H1 (cell line): Measurements from ENCODE around the gene MRPL52. TPM values are rescaled to one million over a fixed set of nuclear protein-coding genes. Genes with fewer than 3 reads are reported as not detected.

Source experiments
- CTCF ChIA-PET: fragments of 300-600 bp; sonication (Branson Sonifier 250); formaldehyde crosslinking; loops from one replicate; lab custom pipeline; 2021; ENCODE audit not compliant: partially characterized antibody; lab: Charles Lee
- POLR2A ChIA-PET: fragments of 300-600 bp; sonication (Branson Sonifier 250); formaldehyde crosslinking; loops from one replicate; lab custom pipeline; 2021; ENCODE audit warnings: inconsistent platforms; ENCODE audit not compliant: partially characterized antibody; lab: Charles Lee
- DNase-seq, 2 experiments: peaks; one replicate each; pipeline versions ENCODE4 v3.0.0 to v3.0.0-alpha.2; 2010 to 2022; ENCODE audit warnings: low spot score in 2 of 2, low read depth in 1 of 2, mixed read lengths in 1 of 2
- FAIRE-seq: peaks from 2 replicates; lab custom pipeline; 2011; peaks lifted over from hg19 to GRCh38; lab: Jason Lieb, UNC
- H2AFZ ChIP-seq: 2 replicates; pipeline ENCODE4 v1.8.1; 2012; ENCODE audit warnings: low read length, inconsistent platforms
- H2AK5ac ChIP-seq: 2 replicates; pipeline ENCODE4 v1.6.1; 2013; ENCODE audit warnings: low read depth, low read length
- H2BK120ac ChIP-seq: replicated peaks from 2 replicates; pipeline ENCODE3; 2013; ENCODE audit warnings: low read depth, low read length, inconsistent platforms
- H2BK12ac ChIP-seq: 2 replicates; pipeline ENCODE4 v1.6.1; 2013; ENCODE audit warnings: low read depth, low read length
- H2BK15ac ChIP-seq: 2 replicates; pipeline ENCODE4 v1.6.1; 2013; ENCODE audit warnings: low read length
- H2BK20ac ChIP-seq: 2 replicates; pipeline ENCODE4 v1.6.1; 2013; ENCODE audit warnings: low read length
- H2BK5ac ChIP-seq: 2 replicates; pipeline ENCODE4 v1.6.1; 2013; ENCODE audit warnings: low read depth, low read length
- H3K14ac ChIP-seq: 2 replicates; pipeline ENCODE4 v1.6.1; 2013; ENCODE audit warnings: inconsistent platforms; ENCODE audit not compliant: insufficient read length
- H3K18ac ChIP-seq: 2 replicates; pipeline ENCODE4 v1.6.1; 2013; ENCODE audit warnings: low read length; ENCODE audit errors: extremely low read depth
- H3K23ac ChIP-seq: 2 replicates; pipeline ENCODE4 v1.6.1; 2013; ENCODE audit warnings: inconsistent platforms; ENCODE audit not compliant: insufficient read length
- H3K23me2 ChIP-seq: 2 replicates; pipeline ENCODE4 v1.6.1; 2013; ENCODE audit warnings: low read depth, low read length
- H3K27ac ChIP-seq: 2 replicates; pipeline ENCODE4 v1.6.1; 2011; ENCODE audit warnings: low read depth, low read length, inconsistent platforms
- H3K27me3 ChIP-seq, 4 experiments: replicated peaks in 1 of 4; 1 replicate in 1 of 4; 2 replicates in 3 of 4; pipeline versions ENCODE4 v1.6.1 to v1.8.1; 2011 to 2013; ENCODE audit warnings: low read length in 3 of 4, mild to moderate bottlenecking in 3 of 4, inconsistent platforms in 2 of 4, mixed read lengths in 2 of 4, moderate library complexity in 1 of 4; ENCODE audit not compliant: control insufficient read depth in 3 of 4, insufficient read depth in 3 of 4; ENCODE audit errors: extremely low read depth in 1 of 4
- H3K36me3 ChIP-seq, 4 experiments: 2 replicates each; pipeline versions ENCODE4 v1.6.1 to v1.8.1; 2011 to 2013; ENCODE audit warnings: mild to moderate bottlenecking in 4 of 4, low read length in 3 of 4, moderate library complexity in 2 of 4, control low read depth in 1 of 4, inconsistent platforms in 1 of 4; ENCODE audit not compliant: insufficient read depth in 4 of 4, control insufficient read depth in 2 of 4
- H3K4ac ChIP-seq: replicated peaks from 2 replicates; pipeline ENCODE3; 2013; ENCODE audit warnings: low read length, low read depth, mixed read lengths, inconsistent platforms; ENCODE audit not compliant: insufficient read length
- H3K4me1 ChIP-seq, 4 experiments: replicated peaks in 1 of 4; 1 replicate in 1 of 4; 2 replicates in 3 of 4; pipeline versions ENCODE4 v1.6.1 to v1.8.1; 2011 to 2013; ENCODE audit warnings: low read length in 3 of 4, inconsistent platforms in 2 of 4, mixed read lengths in 1 of 4; ENCODE audit not compliant: insufficient read depth in 4 of 4, control insufficient read depth in 3 of 4
- H3K4me2 ChIP-seq, 2 experiments: 2 replicates each; pipeline versions ENCODE4 v1.6.1 to v1.8.1; 2011 to 2013; ENCODE audit warnings: low read depth in 2 of 2, low read length in 2 of 2, control low read depth in 1 of 2, inconsistent platforms in 1 of 2, mild to moderate bottlenecking in 1 of 2; ENCODE audit not compliant: insufficient read depth in 1 of 2
- H3K4me3 ChIP-seq, 4 experiments: fragments of 200-600, 300-600 bp in 1 of 4; sonication (generic), shearing (Covaris generic), sonication (Bioruptor Twin) in 1 of 4; 2 replicates each; pipeline versions ENCODE4 v1.5.1 to v1.8.1; 2011 to 2016; ENCODE audit warnings: low read length in 4 of 4, low read depth in 3 of 4, control low read depth in 2 of 4, inconsistent platforms in 2 of 4, mild to moderate bottlenecking in 2 of 4, mixed read lengths in 1 of 4, moderate library complexity in 1 of 4; ENCODE audit not compliant: insufficient read depth in 2 of 4; ENCODE audit errors: extremely low read depth in 1 of 4
- H3K56ac ChIP-seq: replicated peaks from 2 replicates; pipeline ENCODE3; 2013; ENCODE audit warnings: low read depth, mild to moderate bottlenecking, mixed read lengths, low read length, inconsistent platforms; ENCODE audit not compliant: insufficient read length
- H3K79me1 ChIP-seq: 2 replicates; pipeline ENCODE4 v1.6.1; 2013; ENCODE audit warnings: low read depth, low read length, control low read depth
- H3K79me2 ChIP-seq, 2 experiments: 2 replicates each; pipeline versions ENCODE4 v1.6.1 to v1.8.1; 2012 to 2013; ENCODE audit warnings: low read length in 2 of 2, mild to moderate bottlenecking in 2 of 2, inconsistent platforms in 1 of 2; ENCODE audit not compliant: insufficient read depth in 2 of 2, control insufficient read depth in 1 of 2
- H3K9ac ChIP-seq, 4 experiments: replicated peaks in 1 of 4; 1 replicate in 1 of 4; 2 replicates in 3 of 4; pipeline versions ENCODE4 v1.6.1 to v1.8.1; 2011 to 2013; ENCODE audit warnings: low read depth in 3 of 4, low read length in 3 of 4, control low read depth in 2 of 4, mild to moderate bottlenecking in 2 of 4, moderate library complexity in 2 of 4, inconsistent platforms in 1 of 4; ENCODE audit errors: extremely low read depth in 1 of 4
- H3K9me3 ChIP-seq, 2 experiments: 2 replicates each; pipeline versions ENCODE4 v1.6.1 to v1.8.1; 2012 to 2013; ENCODE audit warnings: mild to moderate bottlenecking in 2 of 2, moderate library complexity in 2 of 2, control low read depth in 1 of 2, inconsistent platforms in 1 of 2, low read depth in 1 of 2, low read length in 1 of 2, mixed read lengths in 1 of 2; ENCODE audit not compliant: insufficient read depth in 2 of 2
- H4K20me1 ChIP-seq, 2 experiments: replicated peaks in 1 of 2; 2 replicates each; pipeline versions ENCODE3 to v1.8.1; 2011 to 2013; ENCODE audit warnings: inconsistent platforms in 2 of 2, low read length in 2 of 2, mild to moderate bottlenecking in 1 of 2; ENCODE audit not compliant: insufficient read depth in 2 of 2, control insufficient read depth in 1 of 2
- H4K5ac ChIP-seq: 2 replicates; pipeline ENCODE4 v1.6.1; 2013; ENCODE audit warnings: low read length, low read depth, mixed read lengths, inconsistent platforms; ENCODE audit not compliant: insufficient read length
- H4K8ac ChIP-seq: 2 replicates; pipeline ENCODE4 v1.8.0; 2013; ENCODE audit warnings: mild to moderate bottlenecking, moderate library complexity, low read length, inconsistent platforms; ENCODE audit not compliant: insufficient read depth; ENCODE audit errors: extremely low read depth
- H4K91ac ChIP-seq: replicated peaks from 2 replicates; pipeline ENCODE3; 2013; ENCODE audit warnings: low read length, mixed read lengths, inconsistent platforms; ENCODE audit not compliant: insufficient read length
- POLR2A ChIP-seq, 2 experiments: IDR thresholded peaks; 1 replicate in 1 of 2; 2 replicates in 1 of 2; pipeline ENCODE4 v1.6.1; 2011; ENCODE audit warnings: low read depth in 2 of 2, low read length in 2 of 2, mild to moderate bottlenecking in 2 of 2; ENCODE audit errors: control extremely low read depth in 1 of 2
- TEAD4 ChIP-seq: IDR thresholded peaks from 2 replicates; pipeline ENCODE4 v1.6.1; 2012; ENCODE audit warnings: low read depth, low read length, inconsistent platforms, mixed read lengths
- WGBS, 2 experiments: shearing (Covaris generic) in 1 of 2; methylation state at CpG; one replicate each; pipeline versions ENCODE4 v1.1.6 to v1.1.7; 2013 to 2015; ENCODE audit warnings: low lambda C conversion rate in 2 of 2, mixed read lengths in 2 of 2, inconsistent platforms in 1 of 2, low coverage in 1 of 2, missing lambda C conversion rate in 1 of 2; ENCODE audit not compliant: insufficient replicate concordance in 2 of 2, insufficient coverage in 1 of 2, insufficient read length in 1 of 2; ENCODE audit errors: extremely low coverage in 1 of 2, missing lambda C conversion rate in 1 of 2; 5-methylcytosine and 5-hydroxymethylcytosine counted together
- polyA plus RNA-seq, 7 experiments: library from polyadenylated mRNA; depleted of rRNA in 3 of 7; stranded (reverse) in 5 of 7; unstranded in 2 of 7; fragments of >200 nt in 5 of 7; fragments of 200-250 nt in 2 of 7; gene quantifications; 1 replicate in 5 of 7; 2 replicates in 1 of 7; 4 replicates in 1 of 7; pipeline versions ENCODE4 v1.2.1 to v1.2.3, GENCODE V29; 2011 to 2013; ENCODE audit warnings: missing spikeins in 2 of 7, mixed read lengths in 2 of 7
- total RNA-seq: library from RNA; stranded (reverse); fragmentation: NEBNext Ultra II Directional; extraction: Animal tissue kit (Norgen Biotek cat#: 25700); gene quantifications from 2 replicates; pipeline ENCODE4 v1.2.1, GENCODE V29; 2021

Gene MRPL52
- total and polyA plus RNA-seq, 2 of the 8 experiments (the other 6 are each of a cell fraction or from before 2014, with no cell fraction given), result 70.5 to 176 TPM

DNA sequence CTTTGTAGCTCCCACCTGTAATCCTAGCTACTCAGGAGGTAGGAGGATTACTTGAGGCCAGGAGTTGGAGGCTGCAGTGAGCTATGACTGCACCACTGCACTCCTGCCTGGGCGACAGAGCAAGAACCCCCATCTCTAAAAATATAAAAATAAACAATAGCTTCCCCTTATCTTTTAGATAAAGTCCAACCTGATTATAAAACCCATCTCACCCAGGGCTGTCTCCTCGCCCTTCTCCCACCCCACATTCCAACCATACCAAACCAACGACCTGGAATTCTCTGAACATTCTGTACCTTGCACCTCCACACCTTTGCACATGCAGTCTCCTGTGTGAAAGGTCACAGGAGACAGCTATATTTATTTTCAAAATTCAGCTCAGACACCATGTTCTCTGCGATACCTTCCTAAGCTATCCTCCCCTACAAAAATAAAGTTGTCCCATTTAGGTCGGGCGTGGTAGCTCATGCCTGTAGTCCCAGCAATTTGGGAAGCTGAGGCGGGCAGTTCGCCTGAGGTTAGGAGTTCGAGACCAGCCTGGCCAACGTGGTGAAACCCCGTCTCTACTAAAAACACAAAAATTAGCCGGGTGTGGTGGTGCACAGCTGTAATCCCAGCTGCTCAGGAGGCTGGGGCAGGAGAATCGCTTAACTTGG, 22.1 kb upstream of the MRPL52 start:
- H2BK5ac ChIP-seq, result no peak overlapping the region
- no peak overlapping the region for H4K91ac ChIP-seq
- no peak for FAIRE-seq
- H2AFZ ChIP-seq, result no peak overlapping the region
- no peak overlapping the region for H3K14ac ChIP-seq
- H3K23me2 ChIP-seq, result no peaks in the 10 kb centered on the region
- peaks cover 0 to 2% (median under 1%) of the 10 kb centered on the region in 4 experiments; a peak in 2 of 7 replicates for H3K4me1 ChIP-seq
- H2BK12ac ChIP-seq, result no peak overlapping the region
- no peak overlapping the region for H2BK120ac ChIP-seq
- no peaks in the 10 kb centered on the region for H3K79me2 ChIP-seq
- H4K5ac ChIP-seq, result no peak overlapping the region
- CTCF ChIA-PET, result interaction anchor here (0.7 to 53.1 kb wide), 12 partner anchors 11 to 252 kb away, joined by 3 to 1562 read pairs (median 5); partner anchors contain the start of genes LRP10, MMP14 and REM2
- H3K56ac ChIP-seq, result no peak overlapping the region
- 89% methylated on average over 13 of the region's 13 CpGs; no CpG with 5 or more reads in 1 of the 2 experiments for WGBS, 2 experiments
- TF ChIP-seq TEAD4 (0 out of 2 replicates have a peak, but pooled peaks have one; percentile 28), POLR2A (IDR thresholded peaks at IDR 0.05; ENCODE audit: control extremely low read depth in 1 of 2, low read depth in 2 of 2, low read length in 2 of 2) (no peak)
- TF ChIP-seq, all 59 proteins: peak for 1
- Histone ChIP-seq H3K27ac (no peak overlapping the region), H4K8ac (no peak overlapping the region), H3K4me3 (no peak overlapping the region), H2BK15ac (no peak overlapping the region), H3K79me1 (no peaks in the 10 kb centered on the region), H4K20me1 (no peaks in the 10 kb centered on the region), H3K9ac (no peak overlapping the region), H2BK20ac (no peak overlapping the region; the same call in 1 of the 2 replicates), H3K18ac (no peak overlapping the region), H3K27me3 (no peaks in the 10 kb centered on the region), H3K23ac (no peak overlapping the region), H3K36me3 (no peaks in the 10 kb centered on the region), H3K9me3 (no peaks in the 10 kb centered on the region), H3K4me2 (no peak overlapping the region), H3K4ac (no peak overlapping the region), H2AK5ac (no peak overlapping the region)
- no peak for DNase-seq
- POLR2A ChIA-PET, result interaction anchor here (0.6 to 1.9 kb wide), 3 partner anchors 9 to 203 kb away, joined by 3 to 7 read pairs (median 5); no protein-coding TSS in a partner anchor
